ENCODE results near the gene PCDHA4.
"Not testable (repeated sequence)": the region's sequence is repeated elsewhere in the genome, so short reads cannot be mapped to it uniquely, and the experiment has no call there.

Gene PCDHA4

GRCh38 chr5:140848139-140849102 lies 41.6 kb downstream of the PCDHA4 start, which contains the start of gene PCDHA9:
PCDHA9 (plus strand) TSS chr5:140848382; CDS start chr5:140848496, 114 bp downstream.
- not testable (repeated sequence) for H3K9me3 ChIP-seq (ENCODE audit: control insufficient read depth, insufficient read depth, low read depth, low read length); H3K4me1 ChIP-seq (ENCODE audit: control insufficient read depth, insufficient read depth, low read length)
- CTCF ChIA-PET: interaction anchor here (0.7 kb wide), 1 partner anchor 17 kb away, joined by 3 read pairs; no protein-coding TSS in a partner anchor

GRCh38 chr5:140849831-140850634 lies 43.2 kb downstream of the PCDHA4 start:
- CTCF ChIA-PET: interaction anchor here (0.6 kb wide), 1 partner anchor 950 kb away, joined by 3 read pairs; no protein-coding TSS in a partner anchor

More at GRCh38 chr5:140848139-140849102, 41.6 kb downstream of the PCDHA4 start, which contains the start of gene PCDHA9:
- POLR2A ChIA-PET; H3K36me3 ChIP-seq (ENCODE audit: control insufficient read depth in 2 of 2, insufficient read depth in 1 of 2, low read length in 2 of 2); H3K27ac ChIP-seq (ENCODE audit: extremely low read depth, low read depth, low read length); H3K4me3 ChIP-seq (ENCODE audit: low read depth, low read length): not testable (repeated sequence)

GRCh38 chr5:140855772-140856674 lies 49.2 kb downstream of the PCDHA4 start, which contains the start of gene PCDHA10:
PCDHA10 (plus strand) TSS chr5:140855897; CDS start chr5:140856049, 152 bp downstream.
- no peaks in the 10 kb centered on the region for H3K36me3 ChIP-seq (ENCODE audit: control insufficient read depth in 2 of 2, insufficient read depth in 1 of 2, low read length in 2 of 2)
- POLR2A ChIA-PET: no interaction called here
- no peaks in the 10 kb centered on the region for H3K4me1 ChIP-seq (ENCODE audit: control insufficient read depth, insufficient read depth, low read length)
- peak within 1 kb of the TSS; percentile 10 for H3K4me3 ChIP-seq (ENCODE audit: low read depth, low read length)
- no peaks in the 10 kb centered on the region; the same call in none of the 2 replicates for H3K9me3 ChIP-seq (ENCODE audit: control insufficient read depth, insufficient read depth, low read depth, low read length)
- no peak within 1 kb of the TSS for H3K27ac ChIP-seq (ENCODE audit: extremely low read depth, low read depth, low read length)
- CTCF ChIA-PET: interaction anchor here (0.6 to 2.0 kb wide), 21 partner anchors 9 to 658 kb away, joined by 3 to 20 read pairs (median 4); partner anchors contain the start of genes PCDHA11, PCDHA12 and PCDHA13
- TF ChIP-seq ZNF660 (tag by site-specific recombination; IDR thresholded peaks at IDR 0.05) (no peak), KLF8 (tag by site-specific recombination; IDR thresholded peaks at IDR 0.05) (no peak), ZNF335 (tag by site-specific recombination; conservative IDR thresholded peaks at IDR 0.05) (peak; percentile 57; the same call in 1 of the 2 replicates), ZNF221 (tag by site-specific recombination; IDR thresholded peaks at IDR 0.05; ENCODE audit: borderline replicate concordance) (no peak), ZNF416 (tag by site-specific recombination; IDR thresholded peaks at IDR 0.05) (no peak), ZNF488 (tag by site-specific recombination; IDR thresholded peaks at IDR 0.05) (no peak), ZBTB6 (tag by site-specific recombination; IDR thresholded peaks at IDR 0.05) (no peak), ZBTB10 (tag by site-specific recombination; IDR thresholded peaks at IDR 0.05) (no peak), ZNF654 (tag by site-specific recombination; IDR thresholded peaks at IDR 0.05; ENCODE audit: low read depth) (peak; percentile 63), ZNF37A (tag by site-specific recombination; IDR thresholded peaks at IDR 0.05) (no peak), ZNF362 (tag by site-specific recombination; IDR thresholded peaks at IDR 0.05) (no peak), ZNF423 (tag by site-specific recombination; IDR thresholded peaks at IDR 0.05) (no peak), ZBTB17 (tag by site-specific recombination; IDR thresholded peaks at IDR 0.05) (peak; percentile 48), SCRT2 (tag by site-specific recombination; IDR thresholded peaks at IDR 0.05) (no peak), ZBTB49 (tag by site-specific recombination; IDR thresholded peaks at IDR 0.05; ENCODE audit: low read depth) (no peak), GLIS1 (tag by site-specific recombination; IDR thresholded peaks at IDR 0.05) (peak; percentile 50; the same call in 1 of the 2 replicates), ZNF561 (tag by site-specific recombination; IDR thresholded peaks at IDR 0.05; ENCODE audit: borderline replicate concordance) (no peak)

More at GRCh38 chr5:140849831-140850634, 43.2 kb downstream of the PCDHA4 start:
- H3K9me3 ChIP-seq (ENCODE audit: control insufficient read depth, insufficient read depth, low read depth, low read length); H3K36me3 ChIP-seq (ENCODE audit: control insufficient read depth in 2 of 2, insufficient read depth in 1 of 2, low read length in 2 of 2); H3K4me1 ChIP-seq (ENCODE audit: control insufficient read depth, insufficient read depth, low read length); H3K4me3 ChIP-seq (ENCODE audit: low read depth, low read length); H3K27ac ChIP-seq (ENCODE audit: extremely low read depth, low read depth, low read length); POLR2A ChIA-PET: not testable (repeated sequence)
